HepG2 (cell line): ENCODE data around the gene MRPS7. TPM values are rescaled to one million over a fixed set of nuclear protein-coding genes. Genes with fewer than 3 reads are reported as not detected.
A peak's percentile ranks its signal among the peaks of the same experiment; 100 is the strongest.

ENCODE experiments used
- CHCHD3 ChIP-seq: sonication (generic); formaldehyde crosslinking; IDR thresholded peaks from 2 replicates; pipeline ENCODE4 v1.8.0; 2022; ENCODE audit warnings: mild to moderate bottlenecking, missing genetic modification reagents, moderate library complexity
- ELF1 ChIP-seq: sonication (generic); formaldehyde crosslinking; IDR thresholded peaks from 2 replicates; pipeline ENCODE4 v1.4.0; 2020; ENCODE audit warnings: missing genetic modification reagents
- KLF16 ChIP-seq, 2 experiments: sonication (generic) in 1 of 2; formaldehyde crosslinking in 1 of 2; IDR thresholded peaks; 2 replicates each; pipeline versions ENCODE4 v1.6.1 to v1.8.0; 2016 to 2023; ENCODE audit warnings: missing genetic modification reagents in 2 of 2, missing compliant biosample characterization in 1 of 2
- NFRKB ChIP-seq: fragments of 450-650 bp; IDR thresholded peaks from 2 replicates; pipeline ENCODE4 v1.6.1; 2017
- NONO ChIP-seq, 2 experiments: fragments of 450-650 bp in 1 of 2; sonication (generic) in 1 of 2; formaldehyde crosslinking in 1 of 2; IDR thresholded peaks in 1 of 2; conservative IDR thresholded peaks in 1 of 2; 2 replicates each; pipeline versions ENCODE4 v1.6.1 to v1.8.0; 2017 to 2022; ENCODE audit warnings: mild to moderate bottlenecking in 1 of 2, missing genetic modification reagents in 1 of 2, moderate library complexity in 1 of 2
- RFX1 ChIP-seq: fragments of 450-650 bp; IDR thresholded peaks from 2 replicates; pipeline ENCODE4 v1.6.1; 2017
- SCMH1 ChIP-seq: sonication (generic); formaldehyde crosslinking; IDR thresholded peaks from 2 replicates; pipeline ENCODE4 v1.9.0; 2021; ENCODE audit warnings: missing genetic modification reagents, mild to moderate bottlenecking, borderline replicate concordance
- SP2 ChIP-seq: sonication (generic); formaldehyde crosslinking; IDR thresholded peaks from 2 replicates; pipeline ENCODE4 v1.5.1; 2020; ENCODE audit warnings: mild to moderate bottlenecking, missing genetic modification reagents
- SRF ChIP-seq: IDR thresholded peaks from 2 replicates; pipeline ENCODE4 v1.6.1; 2011; ENCODE audit warnings: mild to moderate bottlenecking, low read depth, low read length, moderate library complexity
- TOPORS ChIP-seq: sonication (generic); formaldehyde crosslinking; IDR thresholded peaks from 2 replicates; pipeline ENCODE4 v1.8.0; 2023; ENCODE audit warnings: mild to moderate bottlenecking, missing genetic modification reagents
- ZNF101 ChIP-seq: sonication (generic); formaldehyde crosslinking; IDR thresholded peaks from 2 replicates; pipeline ENCODE4 v1.4.0; 2020; ENCODE audit warnings: mild to moderate bottlenecking, low read depth, missing genetic modification reagents, borderline replicate concordance
- ZNF354B ChIP-seq: sonication (generic); formaldehyde crosslinking; IDR thresholded peaks from 2 replicates; pipeline ENCODE4 v1.8.0; 2022; ENCODE audit warnings: mild to moderate bottlenecking, missing genetic modification reagents
- ZNF432 ChIP-seq: sonication (generic); formaldehyde crosslinking; IDR thresholded peaks from 2 replicates; pipeline ENCODE4 v1.5.0; 2020; ENCODE audit warnings: missing genetic modification reagents, mild to moderate bottlenecking, borderline replicate concordance
- polyA plus RNA-seq, 8 experiments: library from polyadenylated mRNA; depleted of rRNA in 3 of 8; stranded (reverse) in 7 of 8; unstranded in 1 of 8; fragments of >200 nt; fragmentation: Illumina TruSeq in 4 of 8; extraction: Trizol in 4 of 8; gene quantifications; 2 replicates each; pipeline versions ENCODE4 v1.2.1 to v1.2.3, GENCODE V29; 2011 to 2016; ENCODE audit warnings: low read depth in 4 of 8, missing spikeins in 1 of 8, mixed read lengths in 1 of 8; ENCODE audit not compliant: insufficient read depth in 1 of 8
- total RNA-seq, 5 experiments: library from RNA; depleted of rRNA; stranded (reverse); fragments of >200 nt; fragmentation: Illumina TruSeq; extraction: Trizol; gene quantifications; 2 replicates each; pipeline ENCODE4 v1.2.3, GENCODE V29; 2016; ENCODE audit warnings: low read depth in 1 of 5
- TF ChIP-seq, protein P1 (sequence below): sonication (generic); formaldehyde crosslinking; IDR thresholded peaks from 2 replicates; pipeline ENCODE4 v1.4.0; 2020; ENCODE audit warnings: mild to moderate bottlenecking, missing genetic modification reagents
- TF ChIP-seq, protein P2 (sequence below): sonication (generic); formaldehyde crosslinking; IDR thresholded peaks from 2 replicates; pipeline ENCODE4 v1.4.0; 2020; ENCODE audit warnings: mild to moderate bottlenecking, missing genetic modification reagents
- TF ChIP-seq, protein P3 (sequence below): sonication (generic); formaldehyde crosslinking; IDR thresholded peaks from 2 replicates; pipeline ENCODE4 v1.5.1; 2020; ENCODE audit warnings: missing genetic modification reagents, mild to moderate bottlenecking, borderline replicate concordance
- TF ChIP-seq, protein P4 (sequence below): IDR thresholded peaks from 2 replicates; pipeline ENCODE4 v1.6.1; 2018; ENCODE audit warnings: missing genetic modification reagents
- TF ChIP-seq, protein P5 (sequence below): IDR thresholded peaks from 2 replicates; pipeline ENCODE4 v1.6.1; 2016

The MRPS7 gene
- total and polyA plus RNA-seq, 2 of the 13 experiments (the other 11 are each of a cell fraction or from before 2014, with no cell fraction given): 97.0 to 162 TPM

DNA sequence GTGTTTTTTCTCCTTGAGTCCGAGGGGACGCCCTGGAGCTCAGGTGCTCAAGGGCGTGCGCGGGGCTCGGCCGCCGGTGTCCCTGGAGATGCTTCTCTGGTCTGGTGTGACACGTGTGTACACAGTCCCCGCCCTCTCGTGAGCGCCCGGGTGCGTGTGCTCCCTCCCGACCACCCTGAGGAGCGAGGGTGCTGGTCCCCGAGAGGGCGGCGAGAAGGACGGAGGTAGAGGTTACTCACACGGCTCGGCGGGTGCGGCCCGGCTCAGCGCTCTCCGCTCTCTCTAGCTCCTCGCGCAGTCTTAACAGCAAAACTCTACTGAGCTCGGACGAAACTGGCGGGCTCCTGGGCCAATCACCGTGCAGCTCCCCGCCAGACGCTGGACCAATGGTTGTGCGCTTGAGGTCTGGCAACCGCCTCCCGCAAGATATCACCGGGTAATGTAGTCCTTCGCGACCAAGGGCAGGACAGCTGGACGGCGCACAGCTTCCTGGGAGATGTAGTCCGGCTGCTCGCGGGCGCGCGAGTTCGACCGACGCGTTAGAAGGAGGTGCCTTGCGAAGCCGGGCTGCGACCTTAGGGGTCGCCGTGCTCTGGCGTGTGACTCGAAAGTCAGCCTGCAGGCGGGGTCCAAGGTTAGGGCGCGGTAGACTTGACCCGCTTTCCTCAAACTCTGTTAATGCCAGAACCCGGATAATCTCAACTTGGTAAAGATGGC is 27.6 kb downstream of the MRPS7 start, which contains the start of gene SLC25A19 (continued):
- TF ChIP-seq, protein P1, sequence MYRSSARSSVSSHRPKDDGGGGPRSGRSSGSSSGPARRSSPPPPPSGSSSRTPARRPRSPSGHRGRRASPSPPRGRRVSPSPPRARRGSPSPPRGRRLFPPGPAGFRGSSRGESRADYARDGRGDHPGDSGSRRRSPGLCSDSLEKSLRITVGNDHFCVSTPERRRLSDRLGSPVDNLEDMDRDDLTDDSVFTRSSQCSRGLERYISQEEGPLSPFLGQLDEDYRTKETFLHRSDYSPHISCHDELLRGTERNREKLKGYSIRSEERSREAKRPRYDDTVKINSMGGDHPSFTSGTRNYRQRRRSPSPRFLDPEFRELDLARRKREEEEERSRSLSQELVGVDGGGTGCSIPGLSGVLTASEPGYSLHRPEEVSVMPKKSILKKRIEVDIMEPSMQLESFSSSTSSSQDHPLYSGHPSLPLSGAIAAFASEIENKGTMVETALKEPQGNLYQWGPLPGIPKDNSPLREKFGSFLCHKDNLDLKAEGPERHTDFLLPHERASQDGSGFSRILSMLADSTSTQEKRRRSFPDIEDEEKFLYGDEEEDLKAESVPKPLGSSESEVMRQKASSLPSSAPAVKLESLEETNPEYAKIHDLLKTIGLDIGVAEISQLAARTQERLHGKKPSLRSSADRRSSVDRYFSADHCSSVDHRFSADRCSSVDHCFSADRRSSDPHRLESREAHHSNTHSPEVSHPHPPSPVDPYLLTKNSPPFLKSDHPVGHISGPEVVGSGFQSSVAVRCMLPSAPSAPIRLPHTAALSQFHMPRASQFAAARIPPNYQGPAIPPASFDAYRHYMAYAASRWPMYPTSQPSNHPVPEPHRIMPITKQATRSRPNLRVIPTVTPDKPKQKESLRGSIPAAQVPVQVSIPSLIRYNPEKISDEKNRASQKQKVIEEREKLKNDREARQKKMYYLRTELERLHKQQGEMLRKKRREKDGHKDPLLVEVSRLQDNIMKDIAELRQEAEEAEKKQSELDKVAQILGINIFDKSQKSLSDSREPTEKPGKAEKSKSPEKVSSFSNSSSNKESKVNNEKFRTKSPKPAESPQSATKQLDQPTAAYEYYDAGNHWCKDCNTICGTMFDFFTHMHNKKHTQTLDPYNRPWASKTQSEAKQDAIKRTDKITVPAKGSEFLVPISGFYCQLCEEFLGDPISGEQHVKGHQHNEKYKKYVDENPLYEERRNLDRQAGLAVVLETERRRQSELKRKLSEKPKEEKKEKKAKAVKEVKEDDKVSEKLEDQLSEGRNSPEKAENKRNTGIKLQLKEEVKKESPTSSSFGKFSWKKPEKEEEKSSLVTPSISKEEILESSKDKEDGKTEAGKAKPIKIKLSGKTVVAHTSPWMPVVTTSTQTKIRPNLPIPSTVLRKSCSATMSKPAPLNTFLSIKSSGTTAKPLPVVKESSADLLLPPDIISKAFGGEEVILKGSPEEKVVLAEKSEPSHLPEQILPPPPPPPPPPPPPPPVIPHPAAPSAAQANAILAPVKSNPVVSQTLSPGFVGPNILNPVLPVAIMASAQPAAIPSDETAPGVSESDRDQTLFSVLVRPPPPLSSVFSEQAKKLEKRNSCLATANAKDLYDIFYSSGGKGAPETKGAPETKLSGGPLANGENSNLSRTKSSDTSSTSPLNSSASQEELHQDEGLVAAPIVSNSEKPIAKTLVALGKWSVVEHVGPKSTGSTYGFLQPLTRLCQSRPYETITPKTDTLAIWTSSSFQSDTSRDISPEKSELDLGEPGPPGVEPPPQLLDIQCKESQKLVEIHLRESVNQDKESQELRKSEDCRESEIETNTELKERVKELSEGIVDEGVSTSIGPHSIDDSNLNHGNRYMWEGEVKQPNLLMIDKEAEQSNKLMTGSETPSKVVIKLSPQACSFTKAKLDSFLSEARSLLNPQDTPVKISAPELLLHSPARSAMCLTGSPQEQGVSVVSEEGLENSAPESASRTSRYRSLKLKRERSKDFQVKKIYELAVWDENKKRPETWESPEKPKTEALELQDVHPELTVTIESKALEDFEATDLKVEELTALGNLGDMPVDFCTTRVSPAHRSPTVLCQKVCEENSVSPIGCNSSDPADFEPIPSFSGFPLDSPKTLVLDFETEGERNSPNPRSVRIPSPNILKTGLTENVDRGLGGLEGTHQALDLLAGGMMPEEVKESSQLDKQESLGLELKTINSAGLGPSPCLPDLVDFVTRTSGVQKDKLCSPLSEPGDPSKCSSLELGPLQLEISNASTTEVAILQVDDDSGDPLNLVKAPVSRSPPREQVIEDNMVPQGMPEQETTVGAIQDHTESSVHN (CRISPR knock-in tag): no peak; the same call in 1 of the 2 replicates
- TF ChIP-seq, protein P2, sequence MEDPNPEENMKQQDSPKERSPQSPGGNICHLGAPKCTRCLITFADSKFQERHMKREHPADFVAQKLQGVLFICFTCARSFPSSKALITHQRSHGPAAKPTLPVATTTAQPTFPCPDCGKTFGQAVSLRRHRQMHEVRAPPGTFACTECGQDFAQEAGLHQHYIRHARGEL (CRISPR knock-in tag): no peak
- TF ChIP-seq SCMH1 (CRISPR knock-in tag) (no peak), NONO (IDR thresholded peaks at IDR 0.05) (no peak), NONO (CRISPR knock-in tag; conservative IDR thresholded peaks at IDR 0.05) (peak; percentile 91; the same call in 1 of the 2 replicates), SRF (no peak), ZNF101 (no peak), ZNF432 (CRISPR knock-in tag) (no peak), KLF16 (CRISPR knock-in tag; IDR thresholded peaks at IDR 0.05) (peak in 1 of 2 experiments; percentile 87; a peak in 2 of 4 replicates), SP2 (peak; percentile 100), NFRKB (no peak), ELF1 (peak; percentile 91), CHCHD3 (CRISPR knock-in tag) (no peak), TOPORS (CRISPR knock-in tag) (peak; percentile 97), ZNF354B (CRISPR knock-in tag) (0 out of 2 replicates have a peak, but pooled peaks have one; percentile 56), RFX1 (no peak; the same call in 1 of the 2 replicates)
- TF ChIP-seq, protein P3, sequence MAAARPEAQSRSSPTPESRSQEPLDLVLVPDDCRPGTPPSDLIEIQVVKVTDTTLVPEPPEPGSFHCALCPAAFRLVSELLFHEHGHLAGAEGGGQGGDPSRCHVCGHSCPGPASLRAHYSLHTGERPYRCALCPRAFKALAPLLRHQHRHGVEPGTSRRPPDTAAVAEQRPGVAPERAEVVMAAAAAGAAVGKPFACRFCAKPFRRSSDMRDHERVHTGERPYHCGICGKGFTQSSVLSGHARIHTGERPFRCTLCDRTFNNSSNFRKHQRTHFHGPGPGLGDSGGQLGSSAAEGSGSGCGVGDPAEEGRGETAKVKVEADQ (CRISPR knock-in tag): 0 out of 2 replicates have a peak, but pooled peaks have one; percentile 26
- TF ChIP-seq, protein P4, sequence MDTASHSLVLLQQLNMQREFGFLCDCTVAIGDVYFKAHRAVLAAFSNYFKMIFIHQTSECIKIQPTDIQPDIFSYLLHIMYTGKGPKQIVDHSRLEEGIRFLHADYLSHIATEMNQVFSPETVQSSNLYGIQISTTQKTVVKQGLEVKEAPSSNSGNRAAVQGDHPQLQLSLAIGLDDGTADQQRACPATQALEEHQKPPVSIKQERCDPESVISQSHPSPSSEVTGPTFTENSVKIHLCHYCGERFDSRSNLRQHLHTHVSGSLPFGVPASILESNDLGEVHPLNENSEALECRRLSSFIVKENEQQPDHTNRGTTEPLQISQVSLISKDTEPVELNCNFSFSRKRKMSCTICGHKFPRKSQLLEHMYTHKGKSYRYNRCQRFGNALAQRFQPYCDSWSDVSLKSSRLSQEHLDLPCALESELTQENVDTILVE: peak; percentile 11; the same call in 1 of the 2 replicates
- TF ChIP-seq, protein P5, sequence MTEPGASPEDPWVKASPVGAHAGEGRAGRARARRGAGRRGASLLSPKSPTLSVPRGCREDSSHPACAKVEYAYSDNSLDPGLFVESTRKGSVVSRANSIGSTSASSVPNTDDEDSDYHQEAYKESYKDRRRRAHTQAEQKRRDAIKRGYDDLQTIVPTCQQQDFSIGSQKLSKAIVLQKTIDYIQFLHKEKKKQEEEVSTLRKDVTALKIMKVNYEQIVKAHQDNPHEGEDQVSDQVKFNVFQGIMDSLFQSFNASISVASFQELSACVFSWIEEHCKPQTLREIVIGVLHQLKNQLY: no peak; the same call in 1 of the 2 replicates
